ENCODE data around the gene CACNA2D3.

GRCh38 chr3:54863366-54863765, 741.0 kb downstream of the CACNA2D3 start:
- TF ChIP-seq, protein P1, sequence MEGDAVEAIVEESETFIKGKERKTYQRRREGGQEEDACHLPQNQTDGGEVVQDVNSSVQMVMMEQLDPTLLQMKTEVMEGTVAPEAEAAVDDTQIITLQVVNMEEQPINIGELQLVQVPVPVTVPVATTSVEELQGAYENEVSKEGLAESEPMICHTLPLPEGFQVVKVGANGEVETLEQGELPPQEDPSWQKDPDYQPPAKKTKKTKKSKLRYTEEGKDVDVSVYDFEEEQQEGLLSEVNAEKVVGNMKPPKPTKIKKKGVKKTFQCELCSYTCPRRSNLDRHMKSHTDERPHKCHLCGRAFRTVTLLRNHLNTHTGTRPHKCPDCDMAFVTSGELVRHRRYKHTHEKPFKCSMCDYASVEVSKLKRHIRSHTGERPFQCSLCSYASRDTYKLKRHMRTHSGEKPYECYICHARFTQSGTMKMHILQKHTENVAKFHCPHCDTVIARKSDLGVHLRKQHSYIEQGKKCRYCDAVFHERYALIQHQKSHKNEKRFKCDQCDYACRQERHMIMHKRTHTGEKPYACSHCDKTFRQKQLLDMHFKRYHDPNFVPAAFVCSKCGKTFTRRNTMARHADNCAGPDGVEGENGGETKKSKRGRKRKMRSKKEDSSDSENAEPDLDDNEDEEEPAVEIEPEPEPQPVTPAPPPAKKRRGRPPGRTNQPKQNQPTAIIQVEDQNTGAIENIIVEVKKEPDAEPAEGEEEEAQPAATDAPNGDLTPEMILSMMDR (IDR thresholded peaks at IDR 0.05): no peak
- no peak for TF ChIP-seq POLR2A (IDR thresholded peaks at IDR 0.05)
- TF ChIP-seq POLR2AphosphoS5 (IDR thresholded peaks at IDR 0.05): no peak
